HG02759 (cell line): ENCODE results near the gene ZFAND3.
"Not testable (repeated sequence)": the region's sequence is repeated elsewhere in the genome, so short reads cannot be mapped to it uniquely, and the experiment has no call there.

Source experiments
- ATAC-seq: cut with Tn5 transposase; IDR thresholded peaks from one replicate; pipeline ENCODE4 v1.9.1; 2021; ENCODE audit warnings: mild to moderate bottlenecking, moderate library complexity; ENCODE audit not compliant: unreplicated experiment

The ZFAND3 gene

DNA sequence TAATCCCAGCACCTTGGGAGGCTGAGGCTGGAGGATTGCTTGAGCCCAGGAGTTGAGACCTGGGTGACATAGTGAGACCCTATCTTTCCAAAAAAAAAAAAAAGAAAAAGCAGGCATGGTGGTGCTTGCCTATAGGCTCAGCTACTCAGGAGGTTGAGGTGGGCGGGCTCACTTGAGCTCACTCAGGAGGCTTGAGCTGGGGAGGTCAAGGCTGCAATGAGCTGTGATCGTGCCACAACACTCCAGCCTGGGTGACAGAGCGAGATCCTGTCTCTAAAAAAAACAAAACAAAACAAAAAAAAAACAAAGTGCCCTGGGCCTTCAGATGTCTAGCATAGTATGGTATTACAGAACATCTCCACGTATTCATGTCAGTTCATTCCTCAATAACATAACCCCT, 42.9 kb downstream of the ZFAND3 start:
- no peak for ATAC-seq

DNA sequence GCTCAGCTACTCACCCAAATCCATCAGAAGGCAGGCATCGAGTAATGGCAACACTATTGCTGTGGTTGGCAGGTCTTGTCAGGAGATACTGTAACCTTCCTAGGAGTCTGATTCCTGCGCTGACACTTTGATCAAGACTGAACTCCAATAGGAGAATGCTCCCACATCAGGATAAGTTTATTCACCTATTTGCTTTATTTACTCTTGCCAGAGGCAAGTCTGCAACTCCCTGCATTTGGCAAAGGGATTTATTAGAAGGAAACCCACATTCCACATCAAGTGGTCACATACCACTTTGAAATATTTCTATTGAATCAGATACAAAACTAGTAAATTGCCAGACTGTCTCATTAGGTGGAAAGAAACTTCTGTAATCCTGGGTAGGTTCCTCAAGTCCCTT, 43.5 kb downstream of the ZFAND3 start:
- ATAC-seq, result no peak

DNA sequence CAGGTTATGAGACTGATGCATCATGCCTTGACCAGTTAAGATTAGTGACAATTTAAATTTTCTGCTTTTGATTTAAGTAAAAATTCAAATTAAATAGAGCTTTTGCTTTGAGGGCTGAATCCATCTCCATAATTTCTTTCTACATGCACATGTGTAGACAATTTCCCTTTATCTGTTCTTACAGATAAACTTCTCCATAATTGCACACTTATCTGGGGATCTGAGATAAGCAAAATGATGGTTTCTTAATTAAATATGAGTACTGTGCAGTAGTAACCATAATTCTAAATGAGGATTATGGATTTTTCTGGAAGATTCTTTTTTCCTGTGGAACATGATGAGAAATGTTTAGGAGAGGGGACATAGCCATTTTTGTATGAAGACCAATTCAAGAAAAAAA, 44.7 kb downstream of the ZFAND3 start:
- no peak for ATAC-seq

DNA sequence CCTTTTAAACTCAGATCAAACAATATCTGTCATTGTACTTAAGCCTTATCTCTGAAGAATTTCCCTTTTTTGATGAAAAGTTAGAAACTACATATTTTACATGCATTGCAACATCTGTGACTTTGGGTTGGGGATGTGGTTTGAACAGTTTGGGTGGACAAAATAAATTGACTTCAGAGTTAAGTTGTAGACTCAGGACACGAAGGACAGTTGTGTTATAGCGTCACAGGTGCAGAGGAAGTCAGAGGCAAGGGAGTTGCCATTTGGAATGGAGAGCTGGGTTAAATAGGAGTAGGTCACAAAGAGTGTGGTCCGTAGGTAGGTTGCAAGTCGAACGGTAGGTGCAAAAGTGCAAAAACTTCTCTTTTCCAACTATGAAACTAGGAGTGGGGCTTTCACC, 46.0 kb downstream of the ZFAND3 start:
- ATAC-seq, result no peak

DNA sequence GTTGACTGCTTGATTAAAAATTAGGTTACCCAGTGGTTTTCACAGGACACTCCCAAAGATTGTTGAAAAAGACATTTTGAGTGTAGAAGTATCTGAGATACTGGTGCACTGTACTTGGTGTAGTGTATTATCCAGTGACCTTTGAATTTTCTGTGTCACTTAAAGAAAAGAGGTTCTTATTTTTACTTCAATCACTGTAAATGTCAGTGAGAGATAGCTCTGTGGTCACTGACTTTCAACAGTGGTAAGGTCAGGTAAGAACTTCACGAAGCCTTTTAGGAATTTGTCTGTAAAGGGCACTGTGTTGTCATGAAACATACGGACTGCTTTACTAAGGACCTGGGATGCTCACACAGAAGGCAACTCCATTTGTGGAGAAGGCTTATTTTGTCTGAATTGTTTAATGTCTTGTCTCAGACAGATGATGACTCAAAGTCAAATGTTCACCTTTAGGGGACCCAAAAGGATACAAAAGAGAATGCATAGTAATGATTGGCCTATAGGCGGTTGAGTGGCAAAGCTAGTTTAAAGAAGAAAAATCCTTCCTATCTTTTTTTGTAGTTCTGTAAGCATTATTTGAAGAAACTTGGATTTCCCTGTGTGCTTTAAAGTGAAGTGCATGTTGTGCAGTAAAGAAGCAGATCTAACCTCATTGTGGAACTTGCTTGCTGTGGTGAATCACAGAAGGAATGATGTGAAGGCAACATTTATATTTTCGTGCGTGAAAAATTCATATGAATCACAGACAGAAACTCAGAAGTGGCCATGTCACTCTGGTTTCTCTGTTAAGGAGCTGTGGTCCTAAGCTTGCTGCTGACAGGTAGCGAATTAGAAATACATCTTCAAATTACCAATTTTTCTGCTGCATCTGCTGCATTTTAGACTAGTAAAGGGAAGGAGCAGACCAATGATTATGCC, 47.3 kb downstream of the ZFAND3 start:
- no peak for ATAC-seq

DNA sequence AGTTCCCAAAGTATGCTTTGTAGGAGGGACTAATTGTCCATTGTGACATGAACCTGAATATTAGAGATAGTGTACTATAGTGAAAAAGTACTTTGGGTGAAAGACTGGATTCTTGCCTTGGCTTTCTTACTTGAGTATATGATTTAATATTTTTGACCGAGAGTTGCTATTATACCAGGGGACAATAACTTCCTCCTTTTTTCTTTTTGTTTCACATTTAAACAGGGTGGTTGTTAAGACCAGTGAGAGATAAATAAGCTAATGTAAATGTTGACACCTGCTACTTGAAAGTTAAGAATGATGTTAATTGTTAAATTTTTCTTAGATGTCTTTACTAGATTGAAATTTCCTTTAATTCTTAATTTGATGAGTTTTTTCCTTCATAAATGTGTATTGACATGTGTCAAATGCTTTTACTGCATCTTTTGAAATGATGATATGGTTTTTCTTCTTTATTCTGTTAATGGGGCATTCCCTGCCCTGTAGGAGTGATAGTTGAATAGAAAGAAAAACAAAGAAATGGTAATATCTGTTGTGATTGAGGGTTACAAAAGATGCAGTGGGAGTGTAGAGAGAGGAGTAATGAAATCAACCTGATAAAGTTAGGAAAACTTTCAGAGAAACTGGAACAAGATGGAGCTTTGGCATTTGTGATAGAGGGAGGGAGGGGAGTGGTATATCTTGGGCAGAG, 48.4 kb downstream of the ZFAND3 start:
- ATAC-seq, result no peak

DNA sequence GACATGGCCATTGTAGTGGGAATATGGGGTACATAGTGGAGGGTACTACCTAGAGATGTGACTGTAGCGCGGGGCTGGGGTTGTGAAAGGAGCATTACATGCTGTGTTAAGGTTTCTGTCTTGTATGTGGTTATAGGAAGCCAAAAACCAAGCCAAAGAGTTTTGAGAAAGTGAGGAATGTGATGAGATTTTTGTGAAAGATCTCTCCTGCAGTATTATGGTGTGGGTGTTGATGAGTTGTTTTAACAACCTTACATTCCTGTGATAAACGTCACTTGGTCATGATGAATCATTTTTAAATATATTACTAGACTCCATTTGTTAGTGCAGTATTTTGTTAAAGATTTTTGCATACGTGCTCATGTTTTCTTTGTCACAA, 48.9 kb downstream of the ZFAND3 start:
- ATAC-seq, result no peak

DNA sequence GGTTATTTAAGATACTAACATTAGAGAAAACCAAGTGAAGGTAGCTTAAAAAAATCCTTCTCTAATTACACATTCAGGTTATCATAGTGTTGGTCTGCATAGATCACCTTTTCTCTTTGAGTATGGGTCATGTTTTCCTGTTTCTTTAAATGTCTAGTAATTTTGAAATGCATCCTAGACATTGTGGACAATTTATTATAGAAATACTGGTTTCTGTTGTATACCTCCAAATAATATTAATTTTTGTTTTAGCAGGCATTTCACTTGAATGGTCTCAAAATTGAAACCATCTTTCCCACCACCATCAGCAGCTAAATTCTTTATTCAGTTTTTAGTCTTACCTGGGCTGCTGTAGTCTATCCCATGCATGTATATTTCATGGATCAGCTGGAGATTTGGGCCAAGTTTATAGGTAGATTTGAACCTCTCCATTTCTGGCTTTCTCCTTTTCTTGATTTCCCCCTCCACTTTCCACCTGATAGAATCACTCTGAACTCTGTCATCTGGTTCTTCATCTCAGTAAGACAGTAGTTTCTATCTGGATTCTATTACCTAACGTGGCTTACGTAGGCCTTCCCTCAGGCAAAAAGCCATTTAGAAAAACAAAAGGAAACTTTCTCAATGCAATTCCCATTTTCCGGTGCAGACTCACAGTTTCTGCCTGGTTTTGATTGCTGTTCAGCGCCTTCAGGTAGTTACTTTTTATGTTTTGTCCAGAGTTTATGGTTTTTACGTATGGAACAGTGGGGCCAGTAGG, 52.3 kb downstream of the ZFAND3 start:
- no peak for ATAC-seq

DNA sequence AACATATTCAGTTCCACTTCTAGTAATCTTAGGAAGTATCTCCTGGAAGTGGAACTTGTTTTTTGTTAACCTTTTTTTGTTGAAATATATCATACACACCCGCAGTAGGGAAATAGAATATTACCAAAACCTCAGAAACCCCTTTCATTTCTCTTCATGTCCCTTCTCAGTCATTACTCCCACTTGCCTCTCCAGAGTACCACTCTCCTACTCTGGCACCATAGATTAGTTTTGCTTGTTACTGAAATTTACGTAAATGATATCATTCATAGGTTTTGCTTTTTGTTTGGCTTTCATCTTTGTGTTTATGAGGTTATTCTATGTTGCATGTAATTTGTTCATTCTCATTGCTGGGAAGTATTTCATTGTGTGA, 52.8 kb downstream of the ZFAND3 start:
- ATAC-seq, result no peak

DNA sequence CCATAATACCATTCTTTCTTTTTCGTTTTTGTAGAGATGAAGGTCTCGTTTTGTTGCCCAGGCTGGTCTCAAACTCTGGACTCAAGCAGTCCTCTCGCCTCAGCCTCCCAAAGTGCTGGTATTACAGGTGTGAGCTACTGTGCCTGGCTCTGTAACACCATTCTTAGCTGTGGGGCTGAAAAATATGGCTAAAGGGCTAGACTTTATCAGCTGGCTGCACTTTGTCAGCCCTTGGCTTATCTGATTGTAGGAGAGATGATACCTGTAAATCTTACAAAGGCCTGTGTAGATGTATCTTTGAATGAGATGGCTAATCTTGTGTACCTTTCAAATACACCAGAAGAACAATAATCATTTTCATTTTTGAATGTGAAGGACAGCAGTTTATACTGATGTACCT, 55.2 kb downstream of the ZFAND3 start:
- no peak for ATAC-seq

DNA sequence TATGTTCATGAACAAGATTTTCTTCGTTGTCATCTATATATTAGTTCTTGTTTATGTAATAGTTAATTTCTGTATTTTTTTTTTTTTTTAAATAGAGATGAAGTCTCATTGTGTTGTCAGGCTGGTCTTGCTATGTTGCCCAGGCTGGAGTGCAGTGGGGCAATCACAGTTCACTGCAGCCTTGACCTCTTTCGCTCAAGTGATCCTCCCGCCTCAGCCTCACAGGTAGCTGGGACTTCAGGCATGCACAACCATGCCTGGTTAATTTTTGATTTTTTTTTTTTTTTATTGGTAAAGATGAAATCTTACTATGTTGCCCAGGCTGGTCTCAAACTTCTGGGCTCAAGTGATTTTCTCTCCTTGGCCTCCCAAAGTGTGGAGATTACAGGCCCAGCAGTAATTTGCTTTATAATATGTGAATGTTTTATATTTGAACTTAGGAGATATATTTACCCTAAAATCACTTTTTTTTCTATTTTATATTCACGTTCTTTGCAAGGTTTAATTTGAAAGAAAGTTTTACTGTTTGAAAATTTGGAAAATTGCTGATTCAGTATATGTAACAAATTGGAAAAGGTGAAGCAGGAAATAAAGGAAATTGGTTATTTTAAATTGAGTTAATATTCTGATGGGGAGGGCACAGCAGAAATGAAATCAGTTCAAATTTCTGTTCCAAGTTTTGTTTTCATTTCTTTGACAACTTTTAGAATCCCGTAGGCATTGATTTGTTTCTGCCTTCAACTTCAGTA, 56.2 kb downstream of the ZFAND3 start:
- ATAC-seq, result no peak

DNA sequence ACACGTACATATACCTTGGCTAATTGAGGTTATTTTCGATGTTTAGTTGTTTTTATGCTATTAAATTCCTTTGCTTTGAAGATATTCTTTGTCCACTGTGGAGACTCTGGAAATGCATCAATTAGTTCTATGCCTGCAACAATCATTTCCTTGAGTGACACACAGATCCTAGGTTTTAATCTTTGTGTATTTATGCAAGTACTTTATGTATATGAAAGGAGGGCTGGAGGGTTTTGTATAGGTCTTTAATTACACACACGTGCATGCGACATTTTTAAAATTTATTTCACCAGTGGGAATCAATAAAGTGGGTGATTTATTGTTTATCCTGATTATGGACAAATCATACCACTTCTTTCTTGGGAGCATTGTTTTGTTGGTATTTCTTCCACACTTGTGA, 57.3 kb downstream of the ZFAND3 start:
- ATAC-seq, result no peak

DNA sequence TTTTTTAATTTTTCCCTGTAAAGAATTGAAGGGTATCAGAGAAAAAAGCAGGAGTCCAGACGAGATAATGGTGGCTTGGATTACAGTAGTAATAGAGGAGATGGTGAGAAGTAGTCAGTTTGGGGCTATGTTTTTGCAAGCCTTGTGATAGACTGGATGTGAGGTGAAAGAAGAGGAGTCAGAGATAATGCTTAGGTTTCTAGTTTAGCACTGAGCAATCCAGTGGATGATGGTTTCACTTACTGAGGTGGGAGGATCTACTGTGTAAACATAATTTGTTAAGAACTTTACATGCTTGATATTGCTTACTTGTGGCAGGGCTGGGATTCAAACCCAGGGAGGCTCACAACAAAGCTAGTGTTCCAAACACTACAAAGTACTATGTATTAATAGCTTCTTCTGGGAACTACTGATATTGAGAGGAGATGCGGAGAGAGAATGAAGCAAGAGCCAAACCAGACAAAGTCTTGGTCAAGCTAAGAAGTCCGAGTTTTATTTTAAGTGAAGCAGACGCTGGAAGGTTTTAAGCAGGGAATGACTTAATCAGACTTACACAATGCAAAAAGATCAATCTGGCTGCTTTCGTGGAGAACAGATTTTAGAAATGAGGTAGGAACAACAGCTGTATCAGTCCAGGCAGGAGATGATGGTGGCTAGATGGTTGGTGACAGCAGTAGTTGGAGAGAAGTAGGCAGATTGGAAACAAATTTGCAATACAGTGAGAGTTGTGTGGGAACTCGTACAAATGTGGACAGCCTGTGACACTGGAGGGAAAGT, 58.0 kb downstream of the ZFAND3 start:
- ATAC-seq, result no peak

DNA sequence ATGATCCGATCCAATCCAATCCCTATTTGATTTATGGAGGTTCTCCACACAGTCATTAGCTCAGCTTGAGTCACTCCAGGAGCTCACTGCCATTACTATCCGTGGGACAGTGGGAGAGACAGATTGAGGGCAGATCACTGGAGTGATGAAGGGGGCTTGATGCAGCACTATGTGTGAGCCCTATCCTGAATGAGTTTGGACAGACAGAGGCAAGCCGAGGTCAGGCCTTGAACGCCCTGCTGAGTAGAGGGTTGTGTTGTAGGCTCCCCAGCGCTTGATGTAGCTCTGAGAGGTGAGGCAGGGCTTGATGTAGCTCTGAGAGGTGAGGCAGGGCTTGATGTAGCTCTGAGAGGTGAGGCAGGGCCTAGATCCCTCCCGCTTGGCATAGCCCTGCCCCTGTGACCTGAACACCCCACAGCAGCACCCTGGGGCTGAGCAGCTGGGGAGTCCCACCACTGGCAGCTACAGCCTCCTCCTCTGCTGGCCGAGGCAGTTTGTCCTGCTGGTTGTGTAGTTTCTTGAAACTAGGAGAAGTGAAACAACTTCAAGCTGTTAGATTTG, 58.7 kb downstream of the ZFAND3 start:
- ATAC-seq, result no peak

DNA sequence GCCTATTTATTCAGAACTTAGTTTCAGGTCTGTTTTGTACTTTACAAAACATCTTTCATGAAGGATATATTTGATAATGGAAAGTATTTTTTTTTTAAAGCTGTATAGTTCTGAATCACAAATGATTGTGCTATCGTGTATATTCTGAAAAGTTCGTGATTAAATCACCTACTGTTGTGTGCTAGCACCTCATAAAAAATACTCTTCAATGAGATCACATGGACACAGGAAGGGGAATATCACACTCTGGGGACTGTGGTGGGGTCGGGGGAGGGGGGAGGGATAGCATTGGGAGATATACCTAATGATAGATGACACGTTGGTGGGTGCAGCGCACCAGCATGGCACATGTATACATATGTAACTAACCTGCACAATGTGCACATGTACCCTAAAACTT, 61.1 kb downstream of the ZFAND3 start:
- ATAC-seq, result not testable (repeated sequence)

DNA sequence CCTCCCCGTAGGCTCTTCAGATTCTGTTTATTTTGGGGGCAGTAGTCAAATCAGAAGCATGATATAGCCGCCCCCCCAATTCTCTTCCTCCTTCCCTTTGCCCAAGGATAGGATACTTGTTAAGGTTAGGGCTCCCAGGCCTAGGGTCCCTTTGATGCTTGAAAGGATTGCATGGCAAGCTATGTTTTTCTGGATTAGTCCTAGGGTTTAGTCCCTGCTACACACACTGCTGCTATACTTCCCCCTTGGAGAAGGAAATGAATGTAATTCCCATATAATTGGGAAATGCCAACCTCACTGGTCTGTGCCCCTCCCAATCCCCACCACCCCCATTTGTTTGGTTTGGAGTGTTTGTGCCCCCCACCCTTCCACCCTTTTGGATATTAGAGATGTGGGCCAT, 62.8 kb downstream of the ZFAND3 start:
- ATAC-seq, result no peak

DNA sequence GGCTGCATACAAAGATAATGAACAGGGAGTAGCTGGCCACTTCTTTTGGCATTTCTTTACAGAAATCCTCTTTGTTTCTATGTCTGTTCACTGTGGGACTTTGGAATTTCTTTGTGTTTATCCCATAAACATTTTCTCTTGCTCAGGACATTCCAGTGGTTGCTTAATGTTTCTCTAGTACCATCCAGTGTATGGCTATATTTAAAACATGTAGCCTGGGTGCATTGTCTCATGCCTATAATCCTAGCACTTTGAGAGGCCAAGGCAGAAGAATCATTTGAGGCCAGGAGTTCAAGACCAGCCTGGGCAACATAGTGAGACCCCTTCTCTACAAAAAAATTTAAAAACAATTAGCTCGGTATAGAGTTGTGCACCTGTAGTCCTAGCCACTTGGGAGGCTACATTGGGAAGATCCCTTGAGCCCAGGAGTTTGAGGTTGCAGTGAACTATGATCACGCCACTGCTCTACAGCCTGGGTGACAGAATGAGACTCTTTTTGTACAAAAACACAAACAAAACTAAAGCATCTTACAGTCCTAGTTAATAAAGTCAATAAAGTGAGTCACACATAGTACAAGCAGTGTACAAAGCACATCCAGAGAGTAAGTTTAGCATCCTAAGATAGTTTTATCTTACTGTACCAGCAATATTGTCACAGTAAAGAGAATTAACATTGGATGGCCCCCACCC, 63.3 kb downstream of the ZFAND3 start:
- ATAC-seq, result no peak

DNA sequence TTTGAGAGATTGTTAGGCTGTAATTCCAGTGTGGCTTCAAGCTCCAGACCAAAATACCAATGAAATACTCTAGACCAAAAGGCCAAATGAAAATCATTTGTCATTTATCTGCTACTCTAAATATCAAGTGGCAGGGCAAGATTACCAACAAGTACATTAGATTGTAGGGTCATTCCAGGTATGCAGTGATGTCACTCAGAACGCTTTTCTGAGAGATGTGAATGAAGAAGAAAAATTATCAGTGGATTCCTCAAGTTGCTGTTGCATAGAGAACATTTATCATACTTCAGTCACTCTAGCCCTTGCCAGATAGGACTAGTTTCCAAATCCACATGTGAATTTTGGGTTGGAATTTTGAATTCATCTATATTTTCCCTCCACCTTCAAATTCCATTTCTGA, 65.0 kb downstream of the ZFAND3 start:
- no peak for ATAC-seq

DNA sequence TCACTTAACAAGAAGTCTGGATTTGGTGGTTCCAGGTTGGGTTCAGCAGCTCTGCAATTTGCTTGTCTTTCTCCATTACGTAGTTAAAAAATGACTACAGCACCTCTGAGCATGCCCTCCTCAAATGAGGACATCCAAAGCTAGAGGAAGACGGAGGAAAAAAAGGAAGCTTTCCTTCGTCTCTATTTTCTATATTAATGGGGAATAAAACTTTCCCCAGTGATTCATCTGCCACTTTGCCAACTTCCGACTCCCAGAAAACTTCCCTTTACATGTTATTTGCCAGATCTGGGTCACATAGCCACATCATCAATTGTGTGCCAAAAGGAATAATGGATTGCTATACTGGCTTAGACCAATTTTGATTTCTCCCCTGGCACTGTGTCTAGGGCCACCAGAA, 69.5 kb downstream of the ZFAND3 start:
- no peak for ATAC-seq
